IPS-18c (cell line): ENCODE measurements around the gene KLHL12.

Experiments
- H3K4me3 ChIP-seq: 2 replicates; pipeline ENCODE4 v1.7.0; 2013; ENCODE audit warnings: low read depth, mild to moderate bottlenecking, low read length, moderate library complexity; ENCODE audit not compliant: insufficient read depth
- H3K9me3 ChIP-seq: one replicate; pipeline ENCODE4 v1.6.1; 2013; ENCODE audit warnings: mild to moderate bottlenecking, low read length, moderate library complexity; ENCODE audit not compliant: control insufficient read depth, insufficient read depth

KLHL12 gene

DNA sequence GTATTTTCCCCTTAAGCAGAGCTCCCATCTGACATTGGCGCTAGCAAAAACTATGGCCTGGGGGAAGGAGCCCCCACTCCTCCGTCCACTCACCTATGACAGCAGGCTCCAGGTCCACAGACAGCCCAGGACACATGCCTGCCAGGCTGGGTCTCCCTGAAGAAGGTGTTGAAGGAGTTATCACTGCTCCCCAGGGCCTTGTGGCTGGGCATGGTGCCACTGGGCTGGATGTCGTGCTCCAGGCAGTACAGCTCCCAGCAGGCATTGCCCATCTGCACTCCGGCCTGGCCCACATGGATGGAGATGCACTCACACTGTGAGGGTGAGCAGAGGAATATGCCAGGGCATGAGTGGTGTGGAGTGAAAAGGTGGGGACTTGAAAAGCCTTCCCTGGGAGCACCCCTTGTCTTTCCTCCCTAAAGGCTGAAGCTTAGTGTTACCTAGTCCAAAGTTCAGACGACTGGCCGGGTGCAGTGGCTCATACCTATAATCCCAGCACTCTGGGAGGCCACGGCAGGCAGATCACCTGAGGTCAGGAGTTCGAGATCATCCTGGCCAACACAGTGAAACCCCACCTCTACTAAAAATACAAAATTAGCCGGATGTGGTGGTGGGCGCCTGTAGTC, 68.1 kb downstream of the KLHL12 start:
- Histone ChIP-seq H3K9me3 (no peaks in the 10 kb centered on the region), H3K4me3 (no peak overlapping the region)

DNA sequence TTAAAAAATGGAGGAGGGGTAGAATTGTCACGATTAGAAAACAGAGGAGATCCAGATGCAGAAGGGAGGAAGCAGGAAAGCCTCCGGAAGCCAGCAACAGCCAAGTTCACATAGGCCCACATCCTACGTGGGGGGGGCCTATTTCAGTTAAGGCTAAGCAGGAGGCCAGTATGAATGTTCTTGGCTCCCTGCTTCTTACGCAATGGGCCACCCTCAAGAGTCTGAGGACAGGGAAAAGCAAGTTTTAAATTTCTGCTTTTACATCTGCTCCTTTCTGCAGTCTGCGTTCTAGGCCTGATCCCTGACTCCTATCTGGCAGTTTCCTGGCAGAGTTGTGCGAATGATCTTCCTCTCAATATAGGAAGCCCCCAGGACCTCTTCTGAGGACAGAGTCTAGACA, 68.7 kb downstream of the KLHL12 start:
- H3K4me3 ChIP-seq, result no peak overlapping the region
- H3K9me3 ChIP-seq, result no peaks in the 10 kb centered on the region

DNA sequence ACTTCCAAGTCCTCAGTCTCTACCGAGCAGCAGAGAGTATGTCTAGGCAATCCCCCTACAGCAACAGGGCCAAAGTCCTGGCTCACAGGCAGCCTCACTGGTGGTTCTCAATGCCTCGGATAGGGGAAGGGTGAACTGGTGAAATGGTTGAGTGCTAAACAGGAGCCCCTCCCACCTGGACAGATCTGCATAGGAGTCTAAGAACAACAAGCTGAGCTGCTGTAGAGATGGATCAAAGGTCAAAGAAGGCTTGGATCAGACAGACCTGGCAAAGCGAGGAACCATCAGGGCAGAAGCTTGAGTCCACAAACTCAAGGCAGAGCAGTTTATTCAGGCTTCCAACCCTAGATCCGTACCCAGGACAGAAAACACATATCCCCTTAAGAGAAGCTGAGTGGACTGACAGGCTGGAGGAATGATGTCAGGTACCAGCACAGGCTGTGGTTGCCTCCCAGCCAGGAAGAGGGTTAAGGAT, 69.9 kb downstream of the KLHL12 start:
- Histone ChIP-seq H3K9me3 (no peaks in the 10 kb centered on the region), H3K4me3 (no peak overlapping the region)

DNA sequence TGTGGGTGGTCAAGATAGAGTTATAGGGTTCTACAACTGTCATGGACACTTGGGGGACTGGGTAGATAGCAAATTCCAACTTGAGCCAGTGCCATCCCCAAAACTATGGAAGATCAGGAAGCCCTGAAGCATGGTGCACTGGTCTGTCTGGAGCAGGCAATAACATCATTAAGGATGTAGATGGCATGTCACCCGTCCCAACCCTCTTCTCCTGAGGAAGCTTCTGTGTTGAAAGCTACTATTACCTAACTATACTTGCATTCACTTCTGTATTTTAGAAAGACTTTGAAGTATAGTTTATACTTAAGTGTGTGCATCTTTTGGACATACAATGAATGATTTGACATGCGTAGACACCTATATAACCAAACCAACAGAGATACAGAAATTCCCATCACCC, 71.0 kb downstream of the KLHL12 start:
- Histone ChIP-seq H3K4me3 (no peak overlapping the region), H3K9me3 (no peaks in the 10 kb centered on the region)

DNA sequence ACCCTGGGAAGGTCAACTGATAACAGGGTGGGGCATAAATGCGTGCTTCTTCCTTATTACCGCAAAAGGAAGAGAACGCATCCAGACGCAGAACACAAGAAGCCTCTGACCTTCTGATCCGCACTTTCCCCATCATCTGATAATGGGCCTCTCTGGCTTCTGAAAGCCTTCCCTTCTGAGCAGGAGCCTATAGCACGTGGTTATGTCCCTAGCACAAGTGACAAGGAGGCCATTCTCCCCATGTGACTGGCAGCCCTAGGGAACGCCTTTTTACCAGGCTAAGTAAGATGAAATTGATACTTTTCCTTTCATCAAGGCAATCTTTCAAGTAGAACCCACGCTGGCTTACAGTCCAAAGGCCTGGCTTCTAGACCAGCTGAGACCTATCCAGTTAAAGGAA, 72.2 kb downstream of the KLHL12 start:
- Histone ChIP-seq H3K9me3 (no peaks in the 10 kb centered on the region), H3K4me3 (no peak overlapping the region)

DNA sequence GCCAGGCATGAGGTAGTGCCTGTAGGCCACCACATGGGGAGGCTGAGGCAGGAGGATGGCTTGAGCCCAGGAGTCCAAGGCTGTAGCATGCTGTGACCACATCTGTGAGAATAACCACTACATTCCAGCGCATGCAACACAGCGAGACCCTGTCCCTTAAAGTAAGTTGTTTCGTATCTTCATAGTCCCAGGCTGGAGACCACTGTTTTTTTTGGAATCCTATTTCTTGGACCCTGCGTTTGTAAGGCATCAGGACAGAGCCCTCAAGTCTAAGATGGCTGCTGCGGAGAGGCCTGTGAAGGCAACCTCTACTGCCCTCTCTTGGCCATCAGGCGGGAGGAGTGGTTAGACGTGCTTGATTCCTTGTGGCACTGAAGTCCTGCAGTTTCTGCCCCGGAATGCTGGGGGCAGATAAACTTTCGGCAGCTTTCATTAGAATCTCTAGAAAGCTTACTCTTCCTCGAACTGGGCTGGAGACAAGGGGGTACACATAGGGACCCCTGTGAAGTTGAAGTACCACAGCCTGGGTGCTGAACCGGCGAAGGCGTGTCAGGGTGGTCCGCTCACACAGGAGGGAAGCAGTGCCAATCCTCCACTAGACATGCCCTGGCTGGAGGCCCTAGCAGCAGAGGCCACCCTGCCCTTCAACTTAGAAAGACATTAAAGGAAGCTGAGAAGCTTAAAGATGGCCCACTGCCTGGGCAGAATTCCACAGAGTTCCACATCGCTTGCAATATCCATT, 74.7 kb downstream of the KLHL12 start:
- Histone ChIP-seq H3K4me3 (no peak overlapping the region), H3K9me3 (no peaks in the 10 kb centered on the region)

DNA sequence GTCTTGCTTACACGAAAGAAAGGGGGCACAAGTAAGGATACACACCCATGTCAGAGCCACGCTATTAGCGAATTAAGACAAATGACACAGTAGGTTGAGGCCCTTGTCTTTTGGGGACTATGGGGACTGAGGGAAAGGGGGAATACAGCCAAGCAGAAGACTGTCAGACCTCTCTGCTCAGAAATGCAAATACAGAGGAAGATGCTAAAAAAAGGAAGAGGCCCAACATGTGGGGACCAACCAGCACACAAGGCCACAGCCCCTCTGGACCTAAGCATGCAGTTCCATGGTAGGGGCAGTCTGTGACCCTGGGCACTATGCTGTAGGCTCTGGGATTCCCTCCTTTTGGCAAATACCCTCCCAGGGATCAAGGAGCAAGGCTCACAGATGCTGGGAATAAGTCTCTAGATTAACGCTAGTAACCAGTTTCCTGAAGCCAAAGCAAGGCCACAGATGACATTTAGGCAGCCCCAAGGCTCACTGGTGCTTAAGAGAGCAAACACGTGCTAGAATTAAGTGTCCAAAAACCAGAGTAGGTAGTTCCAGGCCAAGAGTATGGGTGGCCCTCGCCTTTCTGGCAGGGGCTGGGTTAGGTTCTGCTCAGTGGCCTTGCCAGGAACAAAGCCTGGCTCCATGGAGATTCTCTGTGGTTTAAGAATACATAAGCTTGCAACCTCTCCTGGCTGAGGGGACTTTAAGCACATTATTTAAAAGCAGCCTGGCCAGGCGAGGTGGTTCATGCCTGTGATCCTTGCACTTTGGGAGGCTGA, 76.3 kb downstream of the KLHL12 start:
- no peak overlapping the region for H3K4me3 ChIP-seq
- H3K9me3 ChIP-seq, result no peaks in the 10 kb centered on the region

DNA sequence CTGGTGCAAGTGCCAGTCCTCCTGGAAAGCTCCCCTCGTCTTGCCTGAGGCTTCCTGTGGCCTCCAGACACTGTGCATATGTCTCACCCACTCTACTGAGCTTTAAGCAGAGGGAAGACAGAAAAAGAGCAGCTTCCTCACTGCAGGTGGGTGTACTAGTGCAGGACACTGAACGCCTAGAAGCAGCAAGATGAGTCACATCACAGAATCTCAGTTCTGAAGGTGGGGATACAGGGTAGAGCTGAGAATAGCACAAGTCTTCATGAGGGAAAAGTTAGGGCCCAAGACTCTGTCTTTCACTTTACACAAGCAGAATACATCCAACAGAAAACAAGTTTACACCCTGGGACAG, 78.9 kb downstream of the KLHL12 start:
- no peaks in the 10 kb centered on the region for H3K9me3 ChIP-seq
- no peak overlapping the region for H3K4me3 ChIP-seq

DNA sequence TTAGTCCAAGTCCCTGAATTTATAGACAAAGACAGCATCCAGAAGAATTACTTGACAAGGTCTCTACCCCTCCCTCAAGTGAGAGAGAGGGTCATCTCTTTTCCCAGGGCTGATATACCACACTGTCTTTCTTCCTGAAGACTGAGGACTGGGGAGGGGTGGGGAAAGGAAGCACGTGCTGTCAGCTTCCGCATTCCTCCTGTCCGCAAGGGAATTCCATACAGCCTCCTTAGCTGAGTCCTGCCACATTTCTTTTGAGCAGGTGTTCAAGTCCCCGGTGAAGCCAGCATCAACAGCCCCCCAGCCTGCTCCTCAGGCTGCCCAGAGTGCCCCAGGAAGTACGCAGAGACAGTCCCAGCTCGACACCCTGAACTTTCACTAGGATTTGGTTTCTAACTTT, 82.1 kb downstream of the KLHL12 start:
- H3K9me3 ChIP-seq, result no peaks in the 10 kb centered on the region

DNA sequence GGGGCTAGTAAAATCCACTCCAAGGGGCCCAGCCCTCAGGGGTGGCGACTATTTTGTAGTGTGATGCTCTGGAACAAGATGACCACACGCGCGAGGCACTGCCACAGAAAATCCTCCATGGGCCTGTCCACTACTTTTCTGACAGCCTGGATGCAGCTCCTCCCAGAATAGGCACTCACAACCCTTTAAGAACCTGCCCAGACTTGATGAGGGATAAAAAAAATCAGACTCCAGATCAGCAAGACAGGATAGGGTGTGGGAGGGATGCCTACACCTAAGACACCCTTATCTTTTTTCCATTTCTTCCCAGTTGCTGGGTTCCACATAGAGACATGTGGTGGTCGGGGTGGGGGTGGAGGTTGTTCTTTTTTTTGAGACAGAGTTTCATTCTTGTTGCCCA, 82.8 kb downstream of the KLHL12 start:
- Histone ChIP-seq H3K4me3 (no peak overlapping the region), H3K9me3 (no peaks in the 10 kb centered on the region)

More for the DNA sequence above, 82.1 kb downstream of the KLHL12 start:
- no peak overlapping the region for H3K4me3 ChIP-seq

DNA sequence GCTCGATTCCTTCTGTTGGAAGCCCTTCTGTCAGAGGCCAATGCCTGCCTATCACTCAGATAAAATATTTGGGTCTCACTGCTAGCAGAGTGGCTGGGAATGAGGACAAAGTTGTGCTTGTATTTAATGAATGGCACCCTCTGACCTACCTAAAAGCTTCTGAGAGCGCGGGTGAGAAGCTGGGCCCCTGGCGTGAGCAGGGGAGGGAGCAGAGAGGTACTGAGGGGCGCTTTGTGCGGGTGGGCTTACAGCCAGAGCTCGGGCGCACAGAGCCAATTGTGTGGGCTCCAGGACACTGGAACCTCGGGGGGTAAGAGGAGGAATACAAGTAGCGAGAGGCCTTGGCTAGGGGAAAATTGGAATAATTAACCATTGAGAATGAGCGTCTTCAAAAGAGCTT, 84.0 kb downstream of the KLHL12 start:
- H3K4me3 ChIP-seq, result no peak overlapping the region
- no peaks in the 10 kb centered on the region for H3K9me3 ChIP-seq
